ENCODE data around the gene LRP2.

LRP2 gene

DNA sequence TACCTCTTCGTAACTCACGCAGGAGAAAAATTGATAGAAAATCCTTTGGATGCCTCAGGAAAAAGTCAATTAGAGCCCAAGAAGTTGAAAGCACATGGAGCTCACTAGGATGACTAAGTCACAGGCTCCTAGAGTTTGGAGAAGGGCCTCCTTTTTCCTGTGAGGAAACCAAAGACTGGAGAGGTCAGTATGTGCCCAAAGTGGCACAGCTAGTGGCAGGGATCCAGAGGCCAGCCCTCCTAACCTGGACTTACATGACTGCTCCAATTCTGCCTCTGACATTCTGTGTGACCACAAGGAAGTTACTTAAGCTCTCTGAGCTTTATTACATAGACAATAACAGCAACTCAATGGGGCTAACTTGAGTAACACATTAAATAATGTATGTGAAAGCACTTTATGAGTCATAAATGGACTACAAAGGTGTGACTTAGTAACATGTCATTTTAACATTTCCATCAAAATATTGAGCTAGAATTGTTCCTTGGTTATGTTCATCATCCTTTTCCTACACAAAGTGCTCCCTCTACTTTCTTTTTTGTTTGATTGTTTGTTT, 201.3 kb downstream of the LRP2 start:
- Histone ChIP-seq H3K79me2 (ENCODE audit: insufficient read depth, low read length) (no peaks in the 10 kb centered on the region), H3K27ac (ENCODE audit: low read length) (no peak overlapping the region), H3K4me3 (ENCODE audit: low read depth in 1 of 2, low read length in 2 of 2) (no peak overlapping the region), H3K36me3 (ENCODE audit: insufficient read depth, low read length) (no peaks in the 10 kb centered on the region), H3K4me1 (ENCODE audit: insufficient read depth, low read length) (no peaks in the 10 kb centered on the region), H3K27me3 (ENCODE audit: insufficient read depth, low read length, poor library complexity) (peaks cover 3% of the 10 kb centered on the region), H3K9ac (ENCODE audit: low read depth, low read length) (no peak overlapping the region), H3K9me3 (ENCODE audit: insufficient read depth, low read length, severe bottlenecking) (no peaks in the 10 kb centered on the region), H4K20me1 (ENCODE audit: insufficient read depth, low read length) (no peaks in the 10 kb centered on the region), H2AFZ (ENCODE audit: low read depth, low read length) (no peak overlapping the region), H3K4me2 (ENCODE audit: insufficient read depth, low read length) (no peak overlapping the region)
- DNase-seq (no peak), ATAC-seq (ENCODE audit: insufficient read depth, low read depth) (no peak)
- TF ChIP-seq EZH2 (IDR thresholded peaks at IDR 0.05; ENCODE audit: borderline replicate concordance, low read depth, low read length, severe bottlenecking): no peak
- TF ChIP-seq, protein P1, sequence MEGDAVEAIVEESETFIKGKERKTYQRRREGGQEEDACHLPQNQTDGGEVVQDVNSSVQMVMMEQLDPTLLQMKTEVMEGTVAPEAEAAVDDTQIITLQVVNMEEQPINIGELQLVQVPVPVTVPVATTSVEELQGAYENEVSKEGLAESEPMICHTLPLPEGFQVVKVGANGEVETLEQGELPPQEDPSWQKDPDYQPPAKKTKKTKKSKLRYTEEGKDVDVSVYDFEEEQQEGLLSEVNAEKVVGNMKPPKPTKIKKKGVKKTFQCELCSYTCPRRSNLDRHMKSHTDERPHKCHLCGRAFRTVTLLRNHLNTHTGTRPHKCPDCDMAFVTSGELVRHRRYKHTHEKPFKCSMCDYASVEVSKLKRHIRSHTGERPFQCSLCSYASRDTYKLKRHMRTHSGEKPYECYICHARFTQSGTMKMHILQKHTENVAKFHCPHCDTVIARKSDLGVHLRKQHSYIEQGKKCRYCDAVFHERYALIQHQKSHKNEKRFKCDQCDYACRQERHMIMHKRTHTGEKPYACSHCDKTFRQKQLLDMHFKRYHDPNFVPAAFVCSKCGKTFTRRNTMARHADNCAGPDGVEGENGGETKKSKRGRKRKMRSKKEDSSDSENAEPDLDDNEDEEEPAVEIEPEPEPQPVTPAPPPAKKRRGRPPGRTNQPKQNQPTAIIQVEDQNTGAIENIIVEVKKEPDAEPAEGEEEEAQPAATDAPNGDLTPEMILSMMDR (IDR thresholded peaks at IDR 0.05; ENCODE audit: borderline replicate concordance, extremely low read depth, low read length, poor library complexity, severe bottlenecking): no peak

DNA sequence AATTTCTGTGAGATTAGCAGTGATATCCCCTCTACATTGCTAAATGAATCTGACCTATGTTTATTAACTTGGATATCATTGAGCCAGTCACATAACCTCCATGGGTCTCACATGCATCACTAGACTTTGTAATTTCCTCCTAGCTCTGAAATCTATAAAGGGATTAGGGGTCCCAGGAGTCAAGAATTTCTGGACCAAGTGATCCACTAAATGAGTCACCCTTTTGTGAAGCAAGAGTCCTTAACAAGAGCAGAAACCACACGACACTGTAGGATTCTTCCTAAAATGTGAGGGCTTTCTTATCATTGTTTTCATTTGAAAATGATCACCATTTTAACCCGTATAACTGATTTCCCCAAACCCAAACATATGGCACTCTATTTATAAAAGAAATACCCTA, 202.6 kb downstream of the LRP2 start:
- Histone ChIP-seq H3K36me3 (ENCODE audit: insufficient read depth, low read length) (no peaks in the 10 kb centered on the region), H3K79me2 (ENCODE audit: insufficient read depth, low read length) (no peaks in the 10 kb centered on the region), H2AFZ (ENCODE audit: low read depth, low read length) (no peak overlapping the region), H3K27me3 (ENCODE audit: insufficient read depth, low read length, poor library complexity) (no peaks in the 10 kb centered on the region), H3K4me2 (ENCODE audit: insufficient read depth, low read length) (no peak overlapping the region), H3K4me3 (ENCODE audit: low read depth in 1 of 2, low read length in 2 of 2) (no peak overlapping the region), H3K4me1 (ENCODE audit: insufficient read depth, low read length) (no peaks in the 10 kb centered on the region), H3K9me3 (ENCODE audit: insufficient read depth, low read length, severe bottlenecking) (no peaks in the 10 kb centered on the region), H4K20me1 (ENCODE audit: insufficient read depth, low read length) (no peaks in the 10 kb centered on the region), H3K27ac (ENCODE audit: low read length) (no peak overlapping the region), H3K9ac (ENCODE audit: low read depth, low read length) (no peak overlapping the region)
- ATAC-seq (ENCODE audit: insufficient read depth, low read depth) (no peak), DNase-seq (no peak)
- no peak for TF ChIP-seq EZH2 (IDR thresholded peaks at IDR 0.05; ENCODE audit: borderline replicate concordance, low read depth, low read length, severe bottlenecking)

DNA sequence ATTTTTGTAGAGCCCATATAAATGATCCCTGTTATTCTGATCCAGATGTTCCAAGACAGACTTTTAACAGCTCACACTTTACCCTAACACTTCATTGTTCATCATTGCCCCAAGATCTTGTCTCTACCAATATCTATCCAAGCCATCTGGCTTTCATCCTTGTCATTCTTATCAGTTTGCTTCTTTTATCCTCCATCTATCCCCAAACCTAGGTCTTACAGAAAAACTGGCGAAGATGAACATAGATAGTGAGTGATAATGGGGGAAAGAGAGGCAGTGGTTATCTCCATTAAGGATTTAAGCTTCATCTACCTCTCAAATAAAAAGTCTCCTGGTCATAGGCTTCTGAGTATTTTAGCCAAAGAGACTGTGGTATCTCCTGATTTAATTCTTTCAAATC, 203.5 kb downstream of the LRP2 start:
- no peak overlapping the region for H3K9ac ChIP-seq (ENCODE audit: low read depth, low read length)
- DNase-seq (no peak), ATAC-seq (ENCODE audit: insufficient read depth, low read depth) (no peak)
- H3K27me3 ChIP-seq (ENCODE audit: insufficient read depth, low read length, poor library complexity): no peaks in the 10 kb centered on the region
- H3K79me2 ChIP-seq (ENCODE audit: insufficient read depth, low read length): no peaks in the 10 kb centered on the region
- H3K4me1 ChIP-seq (ENCODE audit: insufficient read depth, low read length): no peaks in the 10 kb centered on the region
- H2AFZ ChIP-seq (ENCODE audit: low read depth, low read length): no peak overlapping the region
- no peak for TF ChIP-seq EZH2 (IDR thresholded peaks at IDR 0.05; ENCODE audit: borderline replicate concordance, low read depth, low read length, severe bottlenecking)
- TF ChIP-seq, protein P1 (IDR thresholded peaks at IDR 0.05; ENCODE audit: borderline replicate concordance, extremely low read depth, low read length, poor library complexity, severe bottlenecking): no peak
- no peak overlapping the region for H3K27ac ChIP-seq (ENCODE audit: low read length)
- H3K36me3 ChIP-seq (ENCODE audit: insufficient read depth, low read length): no peaks in the 10 kb centered on the region
- no peaks in the 10 kb centered on the region for H4K20me1 ChIP-seq (ENCODE audit: insufficient read depth, low read length)
- no peak overlapping the region for H3K4me3 ChIP-seq (ENCODE audit: low read depth in 1 of 2, low read length in 2 of 2)
- H3K4me2 ChIP-seq (ENCODE audit: insufficient read depth, low read length): no peak overlapping the region
- H3K9me3 ChIP-seq (ENCODE audit: insufficient read depth, low read length, severe bottlenecking): no peaks in the 10 kb centered on the region

DNA sequence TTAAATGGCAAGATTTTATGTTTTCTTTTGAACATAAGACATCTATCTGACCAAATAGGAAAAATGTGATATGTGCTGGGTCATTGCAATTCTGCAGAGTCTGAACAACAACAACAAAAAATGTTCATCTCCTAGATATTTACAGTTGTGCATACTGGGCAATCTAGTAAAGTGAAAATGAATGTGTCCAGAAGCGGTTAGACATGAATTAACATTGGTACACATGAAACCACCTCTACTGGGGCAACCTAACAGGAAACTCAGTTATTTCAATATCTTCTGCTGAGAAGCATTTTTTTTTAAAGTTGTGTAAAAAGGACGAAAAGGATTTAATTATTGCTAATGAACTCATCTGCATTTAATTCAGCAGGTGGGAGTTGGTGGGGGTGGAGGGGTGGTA, 216.1 kb downstream of the LRP2 start:
- no peak for DNase-seq
- no peaks in the 10 kb centered on the region for H3K36me3 ChIP-seq (ENCODE audit: insufficient read depth, low read length)
- H3K9ac ChIP-seq (ENCODE audit: low read depth, low read length): no peak overlapping the region
- no peaks in the 10 kb centered on the region for H4K20me1 ChIP-seq (ENCODE audit: insufficient read depth, low read length)
- TF ChIP-seq, protein P1 (IDR thresholded peaks at IDR 0.05; ENCODE audit: borderline replicate concordance, extremely low read depth, low read length, poor library complexity, severe bottlenecking): no peak
- TF ChIP-seq EZH2 (IDR thresholded peaks at IDR 0.05; ENCODE audit: borderline replicate concordance, low read depth, low read length, severe bottlenecking): no peak
- peaks cover 7% of the 10 kb centered on the region for H3K27me3 ChIP-seq (ENCODE audit: insufficient read depth, low read length, poor library complexity)
- H3K9me3 ChIP-seq (ENCODE audit: insufficient read depth, low read length, severe bottlenecking): no peaks in the 10 kb centered on the region
- H3K4me3 ChIP-seq (ENCODE audit: low read depth in 1 of 2, low read length in 2 of 2): no peak overlapping the region
- H3K4me2 ChIP-seq (ENCODE audit: insufficient read depth, low read length): no peak overlapping the region
- no peak overlapping the region for H3K27ac ChIP-seq (ENCODE audit: low read length)
- no peaks in the 10 kb centered on the region for H3K79me2 ChIP-seq (ENCODE audit: insufficient read depth, low read length)
- no peaks in the 10 kb centered on the region for H3K4me1 ChIP-seq (ENCODE audit: insufficient read depth, low read length)
- ATAC-seq (ENCODE audit: insufficient read depth, low read depth): no peak
- H2AFZ ChIP-seq (ENCODE audit: low read depth, low read length): no peak overlapping the region

Measured in DND-41 (cell line).